Fibroblast of lung (primary cell): Measurements from ENCODE around the gene PRRT2. TPM values are rescaled to one million over a fixed set of nuclear protein-coding genes. Genes with fewer than 3 reads are reported as not detected.
A peak's percentile ranks its signal among the peaks of the same experiment; 100 is the strongest.

ENCODE experiments used
- DNase-seq, 2 donors: peaks; one replicate each; pipeline versions ENCODE4 v3.0.0 to v3.0.0-alpha.2; 2010; ENCODE audit warnings: low read depth in 2 of 2
- H2AFZ ChIP-seq: 2 replicates; pipeline ENCODE4 v1.5.1; 2012; ENCODE audit warnings: low read length, control low read depth, inconsistent platforms
- H3K27ac ChIP-seq: 2 replicates; pipeline ENCODE4 v1.5.1; 2011; ENCODE audit warnings: low read length, control low read depth; ENCODE audit not compliant: insufficient read depth
- H3K27me3 ChIP-seq: 2 replicates; pipeline ENCODE4 v1.5.1; 2011; ENCODE audit warnings: mild to moderate bottlenecking, low read length; ENCODE audit not compliant: control insufficient read depth, insufficient read depth
- H3K36me3 ChIP-seq: 2 replicates; pipeline ENCODE4 v1.5.1; 2011; ENCODE audit warnings: low read length; ENCODE audit not compliant: control insufficient read depth, insufficient read depth
- H3K4me1 ChIP-seq: 2 replicates; pipeline ENCODE4 v1.5.1; 2011; ENCODE audit warnings: low read length; ENCODE audit not compliant: control insufficient read depth, insufficient read depth; ENCODE audit errors: extremely low read depth
- H3K4me2 ChIP-seq: 2 replicates; pipeline ENCODE4 v1.5.1; 2011; ENCODE audit warnings: low read length, control low read depth; ENCODE audit not compliant: insufficient read depth; ENCODE audit errors: extremely low read depth
- H3K4me3 ChIP-seq, 4 experiments: fragments of 200-600 bp in 1 of 4; sonication (generic) in 1 of 4; replicated peaks in 1 of 4; 2 replicates each; pipeline ENCODE4 v1.5.1; 2011 to 2016; ENCODE audit warnings: low read length in 4 of 4, low read depth in 3 of 4, mild to moderate bottlenecking in 3 of 4, control low read depth in 2 of 4, inconsistent platforms in 1 of 4, mixed read lengths in 1 of 4; ENCODE audit not compliant: insufficient read depth in 1 of 4; ENCODE audit errors: control extremely low read depth in 1 of 4
- H3K79me2 ChIP-seq: 2 replicates; pipeline ENCODE4 v1.5.1; 2012; ENCODE audit warnings: mild to moderate bottlenecking, low read length, inconsistent platforms; ENCODE audit not compliant: control insufficient read depth, insufficient read depth
- H3K9ac ChIP-seq: 2 replicates; pipeline ENCODE4 v1.5.1; 2011; ENCODE audit warnings: mild to moderate bottlenecking, low read length, control low read depth; ENCODE audit not compliant: insufficient read depth
- H3K9me3 ChIP-seq: 2 replicates; pipeline ENCODE4 v1.5.1; 2012; ENCODE audit warnings: low read depth, low read length; ENCODE audit not compliant: control insufficient read depth, insufficient read depth
- H4K20me1 ChIP-seq: 2 replicates; pipeline ENCODE4 v1.5.1; 2011; ENCODE audit warnings: low read length; ENCODE audit not compliant: control insufficient read depth, insufficient read depth; ENCODE audit errors: extremely low read depth
- CTCF ChIP-seq, 2 donors: IDR thresholded peaks in 1 of 2; conservative IDR thresholded peaks in 1 of 2; 1 replicate in 1 of 2; 2 replicates in 1 of 2; pipeline ENCODE4 v1.5.1; 2011 to 2012; ENCODE audit warnings: low read length in 2 of 2, control low read depth in 1 of 2, inconsistent platforms in 1 of 2, low read depth in 1 of 2, mild to moderate bottlenecking in 1 of 2
- EZH2 ChIP-seq: IDR thresholded peaks from 2 replicates; pipeline ENCODE4 v1.5.1; 2012; ENCODE audit warnings: low read length, control low read depth, mild to moderate bottlenecking; ENCODE audit errors: missing control alignments
- polyA plus RNA-seq, 2 donors: library from polyadenylated mRNA; depleted of rRNA in 1 of 2; stranded (reverse) in 1 of 2; unstranded in 1 of 2; fragments of >200 nt; gene quantifications; 2 replicates each; pipeline ENCODE4 v1.2.1, GENCODE V29; 2011 to 2012; ENCODE audit warnings: missing spikeins in 1 of 2
- total RNA-seq: library from RNA; depleted of rRNA; stranded (reverse); fragments of >200 nt; gene quantifications from 2 replicates; pipeline ENCODE4 v1.2.1, GENCODE V29; 2014

The PRRT2 gene
- total and polyA plus RNA-seq, 2 donors (not counting 1 experiment from before 2014, with no cell fraction given), result 1.3 to 2.1 TPM

GRCh38 chr16:29849505-29849904 is 37.5 kb downstream of the PRRT2 start:
- H3K4me3 ChIP-seq, result no peak overlapping the region
- H4K20me1 ChIP-seq, result no peaks in the 10 kb centered on the region
- TF ChIP-seq CTCF (conservative IDR thresholded peaks at IDR 0.05 in 1 of 2, IDR thresholded peaks at IDR 0.05 in 1 of 2; ENCODE audit: low read depth in 1 of 2, low read length in 2 of 2) (no peak), EZH2 (no peak)
- H2AFZ ChIP-seq, result no peak overlapping the region
- H3K27me3 ChIP-seq, result no peaks in the 10 kb centered on the region
- no peak overlapping the region for H3K9ac ChIP-seq
- H3K4me1 ChIP-seq, result no peaks in the 10 kb centered on the region
- H3K79me2 ChIP-seq, result no peaks in the 10 kb centered on the region
- H3K36me3 ChIP-seq, result peaks cover 36% of the 10 kb centered on the region
- DNase-seq, result no peak
- H3K27ac ChIP-seq, result no peak overlapping the region
- H3K4me2 ChIP-seq, result no peak overlapping the region
- no peaks in the 10 kb centered on the region for H3K9me3 ChIP-seq

GRCh38 chr16:29850998-29851397 is 39.0 kb downstream of the PRRT2 start:
- Histone ChIP-seq H3K36me3 (peaks cover 24% of the 10 kb centered on the region), H3K4me1 (no peaks in the 10 kb centered on the region), H4K20me1 (no peaks in the 10 kb centered on the region), H3K79me2 (no peaks in the 10 kb centered on the region), H3K9ac (no peak overlapping the region), H3K4me2 (no peak overlapping the region), H3K27ac (no peak overlapping the region), H3K9me3 (no peaks in the 10 kb centered on the region), H2AFZ (no peak overlapping the region), H3K27me3 (no peaks in the 10 kb centered on the region), H3K4me3 (no peak overlapping the region)
- TF ChIP-seq EZH2 (no peak), CTCF (conservative IDR thresholded peaks at IDR 0.05 in 1 of 2, IDR thresholded peaks at IDR 0.05 in 1 of 2; ENCODE audit: low read depth in 1 of 2, low read length in 2 of 2) (no peak)
- DNase-seq, result no peak

- Histone ChIP-seq H3K79me2 (no peaks in the 10 kb centered on the region), H3K9me3 (no peaks in the 10 kb centered on the region), H3K4me3 (no peak overlapping the region), H2AFZ (no peak overlapping the region), H3K4me1 (no peaks in the 10 kb centered on the region), H3K27ac (no peak overlapping the region), H3K9ac (no peak overlapping the region), H4K20me1 (no peaks in the 10 kb centered on the region), H3K4me2 (no peak overlapping the region), H3K27me3 (no peaks in the 10 kb centered on the region), H3K36me3 (peaks cover 15% of the 10 kb centered on the region)
- no peak for TF ChIP-seq EZH2
- TF ChIP-seq CTCF (conservative IDR thresholded peaks at IDR 0.05 in 1 of 2, IDR thresholded peaks at IDR 0.05 in 1 of 2; ENCODE audit: low read depth in 1 of 2, low read length in 2 of 2), result no peak
- peak; percentile 31 to 62 for DNase-seq
These were observed 40.7 kb downstream of the PRRT2 start for GRCh38 chr16:29852654-29853053.
